Measurements from ENCODE around the gene RBMXL3. TPM values are rescaled to one million over a fixed set of nuclear protein-coding genes. Genes with fewer than 3 reads are reported as not detected.
"Not testable (repeated sequence)": the region's sequence is repeated elsewhere in the genome, so short reads cannot be mapped to it uniquely, and the experiment has no call there.

The RBMXL3 gene
- total and polyA plus RNA-seq, 2 of the 13 experiments (the other 11 are each of a cell fraction or from before 2014, with no cell fraction given): not detected

DNA sequence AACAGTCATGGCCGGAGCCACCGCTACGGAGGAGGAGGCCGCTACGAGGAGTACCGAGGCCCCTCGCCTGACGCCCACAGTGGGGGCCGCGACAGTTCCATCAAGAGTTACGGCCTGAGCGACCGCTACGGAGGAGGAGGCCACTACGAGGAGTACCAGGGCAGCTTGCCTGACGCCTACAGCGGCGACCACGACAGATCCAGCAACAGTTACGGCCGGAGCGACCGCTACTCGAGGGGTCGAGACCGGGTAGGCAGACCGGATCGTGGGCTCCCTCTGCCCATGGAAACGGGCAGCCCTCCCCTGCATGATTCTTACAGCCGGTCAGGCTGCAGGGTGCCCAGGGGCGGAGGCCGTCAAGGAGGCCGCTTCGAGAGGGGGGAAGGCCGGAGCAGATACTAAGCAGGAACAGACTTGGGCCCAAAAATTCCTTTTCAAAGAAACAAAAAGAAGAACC is 3.1 kb downstream of the RBMXL3 start:
- ChIA-PET POLR2A (no interaction called here), CTCF (ENCODE audit: low intra/inter-chr PET ratio, low total read pairs) (no interaction called here)
- Histone ChIP-seq H3K79me2 (ENCODE audit: insufficient read depth, low read length) (no peaks in the 10 kb centered on the region), H3K27me3 (ENCODE audit: control insufficient read depth in 1 of 2, insufficient read depth in 2 of 2, low read length in 2 of 2) (no peaks in the 10 kb centered on the region), H3K9ac (ENCODE audit: insufficient read depth, low read depth, low read length) (no peak overlapping the region), H3K9me3 (ENCODE audit: low read length) (no peaks in the 10 kb centered on the region), H3K4me3 (replicated peaks in 1 of 3; ENCODE audit: insufficient read depth in 1 of 3, low read depth in 2 of 3, low read length in 3 of 3) (no peak overlapping the region), H4K20me1 (ENCODE audit: insufficient read depth, low read length) (no peaks in the 10 kb centered on the region), H3K4me2 (ENCODE audit: low read depth, low read length) (no peak overlapping the region), H3K4me1 (ENCODE audit: insufficient read depth, low read length) (no peaks in the 10 kb centered on the region), H3K36me3 (replicated peaks in 1 of 2; ENCODE audit: control insufficient read depth in 1 of 2, insufficient read depth in 2 of 2, low read length in 2 of 2) (no peaks in the 10 kb centered on the region), H3K27ac (ENCODE audit: extremely low read length, insufficient read depth, low read length) (no peak overlapping the region), H2AFZ (ENCODE audit: low read length) (no peak overlapping the region)
- BruUV-seq (replicated peaks): no TSS peak
- TF ChIP-seq, protein P1, sequence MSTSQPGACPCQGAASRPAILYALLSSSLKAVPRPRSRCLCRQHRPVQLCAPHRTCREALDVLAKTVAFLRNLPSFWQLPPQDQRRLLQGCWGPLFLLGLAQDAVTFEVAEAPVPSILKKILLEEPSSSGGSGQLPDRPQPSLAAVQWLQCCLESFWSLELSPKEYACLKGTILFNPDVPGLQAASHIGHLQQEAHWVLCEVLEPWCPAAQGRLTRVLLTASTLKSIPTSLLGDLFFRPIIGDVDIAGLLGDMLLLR (CRISPR knock-in tag; IDR thresholded peaks at IDR 0.05): no peak
- TF ChIP-seq ZKSCAN1 (IDR thresholded peaks at IDR 0.05; ENCODE audit: low read length) (no peak), KLF12 (CRISPR knock-in tag; IDR thresholded peaks at IDR 0.05; ENCODE audit: borderline replicate concordance) (no peak), ZNF746 (CRISPR knock-in tag; IDR thresholded peaks at IDR 0.05) (no peak), HBP1 (CRISPR knock-in tag; IDR thresholded peaks at IDR 0.05; ENCODE audit: low read depth) (no peak), EZH2 (conservative IDR thresholded peaks at IDR 0.05; ENCODE audit: low read depth, low read length) (no peak), SRSF4 (IDR thresholded peaks at IDR 0.05; ENCODE audit: low read depth, low read length, poor library complexity, severe bottlenecking) (no peak)
- FAIRE-seq: no peak
- in situ Hi-C loops (cut with HindIII; ENCODE audit: extremely low pct_ligation_motif_present, low pct_unique_long_range_greater_than_20kb): no loop called here
- intact Hi-C loops (cut with micrococcal nuclease; ENCODE audit: unreplicated experiment): no loop called here
- 71% methylated on average over 4 of the region's 35 CpGs for WGBS (ENCODE audit: low lambda C conversion rate)
- DNase-seq (ENCODE audit: low spot score): no peak
- no peak for ATAC-seq

- POLR2A ChIA-PET: no interaction called here
- no TSS peak for BruUV-seq (replicated peaks)
- no peak for TF ChIP-seq ZFYVE20 (CRISPR knock-in tag; IDR thresholded peaks at IDR 0.05; ENCODE audit: borderline replicate concordance, low read depth)
- no peak for TF ChIP-seq SCMH1 (CRISPR knock-in tag; IDR thresholded peaks at IDR 0.05; ENCODE audit: borderline replicate concordance)
- TF ChIP-seq ZNF3 (CRISPR knock-in tag; IDR thresholded peaks at IDR 0.05): no peak
- TF ChIP-seq ISL2 (CRISPR knock-in tag; IDR thresholded peaks at IDR 0.05): no peak
- no peak for TF ChIP-seq RFX5 (IDR thresholded peaks at IDR 0.05; ENCODE audit: low read depth, low read length)
- TF ChIP-seq JUN (CRISPR knock-in tag; IDR thresholded peaks at IDR 0.05): no peak
- Histone ChIP-seq H3K4me1 (ENCODE audit: insufficient read depth, low read length) (no peaks in the 10 kb centered on the region), H2AFZ (ENCODE audit: low read length) (no peak overlapping the region), H3K4me3 (replicated peaks in 1 of 3; ENCODE audit: insufficient read depth in 1 of 3, low read depth in 2 of 3, low read length in 3 of 3) (no peak overlapping the region), H3K36me3 (replicated peaks in 1 of 2; ENCODE audit: control insufficient read depth in 1 of 2, insufficient read depth in 2 of 2, low read length in 2 of 2) (no peaks in the 10 kb centered on the region), H4K20me1 (ENCODE audit: insufficient read depth, low read length) (no peaks in the 10 kb centered on the region), H3K9ac (ENCODE audit: insufficient read depth, low read depth, low read length) (no peak overlapping the region), H3K4me2 (ENCODE audit: low read depth, low read length) (no peak overlapping the region), H3K27me3 (ENCODE audit: control insufficient read depth in 1 of 2, insufficient read depth in 2 of 2, low read length in 2 of 2) (no peaks in the 10 kb centered on the region), H3K27ac (ENCODE audit: extremely low read length, insufficient read depth, low read length) (no peak overlapping the region), H3K9me3 (ENCODE audit: low read length) (peaks cover 5% of the 10 kb centered on the region; the same call in 1 of the 2 replicates), H3K79me2 (ENCODE audit: insufficient read depth, low read length) (no peaks in the 10 kb centered on the region)
- FAIRE-seq (no peak), ATAC-seq (no peak), DNase-seq (ENCODE audit: low spot score) (no peak)
- intact Hi-C loops (cut with micrococcal nuclease; ENCODE audit: unreplicated experiment): no loop called here
- in situ Hi-C loops (cut with HindIII; ENCODE audit: extremely low pct_ligation_motif_present, low pct_unique_long_range_greater_than_20kb): no loop called here
- 0% methylated on average over 1 of the region's 1 CpG for WGBS (ENCODE audit: low lambda C conversion rate)
- CTCF ChIA-PET (ENCODE audit: low intra/inter-chr PET ratio, low total read pairs): no interaction called here
These were observed 14.8 kb downstream of the RBMXL3 start for GRCh38 chrX:115204040-115204439.

DNA sequence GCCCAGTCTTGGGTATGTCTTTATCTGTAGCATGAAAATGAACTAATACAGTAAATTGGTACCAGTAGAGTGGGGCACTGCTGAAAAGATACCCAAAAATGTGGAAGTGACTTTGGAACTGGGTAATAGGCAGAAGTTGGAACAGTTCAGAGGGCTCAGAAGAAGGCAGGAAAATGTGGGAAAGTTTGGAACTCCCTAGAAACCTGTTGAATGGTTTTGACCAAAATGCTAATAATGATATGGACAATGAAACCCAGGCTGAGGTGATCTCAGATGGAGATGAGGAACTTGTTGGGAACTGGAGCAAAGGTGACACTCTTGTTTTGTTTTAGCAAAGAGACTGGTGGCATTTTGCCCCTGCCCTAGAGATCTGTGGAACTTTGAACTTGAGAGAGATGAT is 20.3 kb downstream of the RBMXL3 start:
- H4K20me1 ChIP-seq (ENCODE audit: insufficient read depth, low read length); ATAC-seq; DNase-seq (ENCODE audit: low spot score); intact Hi-C loops (cut with micrococcal nuclease; ENCODE audit: unreplicated experiment); in situ Hi-C loops (cut with HindIII; ENCODE audit: extremely low pct_ligation_motif_present, low pct_unique_long_range_greater_than_20kb); H3K27ac ChIP-seq (ENCODE audit: extremely low read length, insufficient read depth, low read length); POLR2A ChIA-PET; H3K79me2 ChIP-seq (ENCODE audit: insufficient read depth, low read length); H3K9ac ChIP-seq (ENCODE audit: insufficient read depth, low read depth, low read length); H3K4me3 ChIP-seq (replicated peaks in 1 of 3; ENCODE audit: insufficient read depth in 1 of 3, low read depth in 2 of 3, low read length in 3 of 3); H2AFZ ChIP-seq (ENCODE audit: low read length); H3K4me1 ChIP-seq (ENCODE audit: insufficient read depth, low read length); H3K9me3 ChIP-seq (ENCODE audit: low read length); H3K27me3 ChIP-seq (ENCODE audit: control insufficient read depth in 1 of 2, insufficient read depth in 2 of 2, low read length in 2 of 2); H3K4me2 ChIP-seq (ENCODE audit: low read depth, low read length); FAIRE-seq; BruUV-seq (replicated peaks); CTCF ChIA-PET (ENCODE audit: low intra/inter-chr PET ratio, low total read pairs); H3K36me3 ChIP-seq (replicated peaks in 1 of 2; ENCODE audit: control insufficient read depth in 1 of 2, insufficient read depth in 2 of 2, low read length in 2 of 2): not testable (repeated sequence)

Data from HepG2 (cell line).